ENCODE results near the gene PSME4.

DNA sequence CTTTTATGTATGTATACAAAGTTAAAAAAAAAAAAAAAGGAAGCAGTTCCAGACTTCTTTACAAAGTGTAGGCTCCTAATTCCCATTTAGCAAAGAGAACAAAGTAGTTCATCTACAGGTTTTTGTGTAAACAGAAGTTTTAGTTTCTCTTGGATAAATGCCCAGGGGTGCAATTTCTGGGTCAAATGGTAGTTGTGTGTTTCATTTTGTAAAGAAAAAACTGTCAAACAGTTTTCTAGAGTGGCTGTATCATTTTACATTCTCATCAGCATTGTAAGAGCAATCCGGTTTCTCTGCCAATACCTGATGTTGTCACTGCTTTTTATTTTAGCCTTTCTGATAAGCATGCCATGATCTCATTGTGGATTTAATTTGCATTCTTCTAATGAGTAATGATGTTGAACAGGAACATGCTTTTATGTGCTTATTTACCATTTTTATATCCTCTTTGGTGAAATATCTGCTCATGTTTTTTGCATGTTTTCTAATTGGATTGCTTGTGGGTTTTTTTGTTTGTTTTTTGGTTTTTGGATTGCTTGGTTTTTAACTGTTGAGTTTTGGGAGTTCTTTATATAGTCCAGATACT, 16.6 kb upstream of the PSME4 start:
- no peak for TF ChIP-seq POLR2AphosphoS5 (IDR thresholded peaks at IDR 0.05; ENCODE audit: low read depth, low read length)
- TF ChIP-seq, protein P1, sequence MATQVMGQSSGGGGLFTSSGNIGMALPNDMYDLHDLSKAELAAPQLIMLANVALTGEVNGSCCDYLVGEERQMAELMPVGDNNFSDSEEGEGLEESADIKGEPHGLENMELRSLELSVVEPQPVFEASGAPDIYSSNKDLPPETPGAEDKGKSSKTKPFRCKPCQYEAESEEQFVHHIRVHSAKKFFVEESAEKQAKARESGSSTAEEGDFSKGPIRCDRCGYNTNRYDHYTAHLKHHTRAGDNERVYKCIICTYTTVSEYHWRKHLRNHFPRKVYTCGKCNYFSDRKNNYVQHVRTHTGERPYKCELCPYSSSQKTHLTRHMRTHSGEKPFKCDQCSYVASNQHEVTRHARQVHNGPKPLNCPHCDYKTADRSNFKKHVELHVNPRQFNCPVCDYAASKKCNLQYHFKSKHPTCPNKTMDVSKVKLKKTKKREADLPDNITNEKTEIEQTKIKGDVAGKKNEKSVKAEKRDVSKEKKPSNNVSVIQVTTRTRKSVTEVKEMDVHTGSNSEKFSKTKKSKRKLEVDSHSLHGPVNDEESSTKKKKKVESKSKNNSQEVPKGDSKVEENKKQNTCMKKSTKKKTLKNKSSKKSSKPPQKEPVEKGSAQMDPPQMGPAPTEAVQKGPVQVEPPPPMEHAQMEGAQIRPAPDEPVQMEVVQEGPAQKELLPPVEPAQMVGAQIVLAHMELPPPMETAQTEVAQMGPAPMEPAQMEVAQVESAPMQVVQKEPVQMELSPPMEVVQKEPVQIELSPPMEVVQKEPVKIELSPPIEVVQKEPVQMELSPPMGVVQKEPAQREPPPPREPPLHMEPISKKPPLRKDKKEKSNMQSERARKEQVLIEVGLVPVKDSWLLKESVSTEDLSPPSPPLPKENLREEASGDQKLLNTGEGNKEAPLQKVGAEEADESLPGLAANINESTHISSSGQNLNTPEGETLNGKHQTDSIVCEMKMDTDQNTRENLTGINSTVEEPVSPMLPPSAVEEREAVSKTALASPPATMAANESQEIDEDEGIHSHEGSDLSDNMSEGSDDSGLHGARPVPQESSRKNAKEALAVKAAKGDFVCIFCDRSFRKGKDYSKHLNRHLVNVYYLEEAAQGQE (IDR thresholded peaks at IDR 0.05; ENCODE audit: insufficient read depth in 1 of 2, low read depth in 2 of 2, low read length in 2 of 2) = no peak
- no peak for TF ChIP-seq TAF1 (IDR thresholded peaks at IDR 0.05; ENCODE audit: borderline replicate concordance, insufficient read depth, low read length)
- no peak for TF ChIP-seq SIN3A (IDR thresholded peaks at IDR 0.05; ENCODE audit: borderline replicate concordance, insufficient read depth, low read length)

Data from PFSK-1 (cell line).